Measurements from ENCODE around the gene FANCC. TPM values are rescaled to one million over a fixed set of nuclear protein-coding genes. Genes with fewer than 3 reads are reported as not detected.
A peak's percentile ranks its signal among the peaks of the same experiment; 100 is the strongest.

FANCC gene
- total and polyA plus RNA-seq, 2 of the 13 experiments (the other 11 are each of a cell fraction or from before 2014, with no cell fraction given): 7.4 to 8.6 TPM

- TF ChIP-seq NRL (CRISPR knock-in tag; IDR thresholded peaks at IDR 0.05; ENCODE audit: borderline replicate concordance): peak; percentile 75; the same call in 1 of the 2 replicates
- TF ChIP-seq ZNF546 (CRISPR knock-in tag; conservative IDR thresholded peaks at IDR 0.05): peak; percentile 60; the same call in 1 of the 2 replicates
- TF ChIP-seq GABPB1 (CRISPR knock-in tag; IDR thresholded peaks at IDR 0.05): peak; percentile 93
- TF ChIP-seq NFYB (CRISPR knock-in tag; IDR thresholded peaks at IDR 0.05): peak; percentile 55; the same call in 1 of the 2 replicates
Observed at GRCh38 chr9:95317119-95317892, at the start of gene FANCC (continued).

- FAIRE-seq: no peak
- Histone ChIP-seq H3K4me3 (replicated peaks in 1 of 3; ENCODE audit: insufficient read depth in 1 of 3, low read depth in 2 of 3, low read length in 3 of 3) (no peak overlapping the region), H3K4me1 (ENCODE audit: insufficient read depth, low read length) (no peaks in the 10 kb centered on the region), H3K79me2 (ENCODE audit: insufficient read depth, low read length) (no peaks in the 10 kb centered on the region), H3K4me2 (ENCODE audit: low read depth, low read length) (no peak overlapping the region), H2AFZ (ENCODE audit: low read length) (no peak overlapping the region), H3K27ac (ENCODE audit: extremely low read length, insufficient read depth, low read length) (no peak overlapping the region), H4K20me1 (ENCODE audit: insufficient read depth, low read length) (no peaks in the 10 kb centered on the region), H3K9ac (ENCODE audit: insufficient read depth, low read depth, low read length) (no peak overlapping the region), H3K9me3 (ENCODE audit: low read length) (no peaks in the 10 kb centered on the region), H3K36me3 (replicated peaks in 1 of 2; ENCODE audit: control insufficient read depth in 1 of 2, insufficient read depth in 2 of 2, low read length in 2 of 2) (no peaks in the 10 kb centered on the region), H3K27me3 (ENCODE audit: control insufficient read depth in 1 of 2, insufficient read depth in 2 of 2, low read length in 2 of 2) (0 out of 5 replicates have a peak, but pooled peaks cover 1 to 2% of the 10 kb centered on the region in 2 experiments)
- ChIA-PET POLR2A (no interaction called here), CTCF (ENCODE audit: low intra/inter-chr PET ratio, low total read pairs) (no interaction called here)
- 52% methylated on average over 7 of the region's 8 CpGs for WGBS (ENCODE audit: low lambda C conversion rate)
- no peak for DNase-seq (ENCODE audit: low spot score)
- TF ChIP-seq ZNF331 (CRISPR knock-in tag; IDR thresholded peaks at IDR 0.05) (no peak), ZNF235 (CRISPR knock-in tag; IDR thresholded peaks at IDR 0.05; ENCODE audit: borderline replicate concordance) (no peak), NFRKB (IDR thresholded peaks at IDR 0.05) (no peak), NR2F2 (IDR thresholded peaks at IDR 0.05; ENCODE audit: borderline replicate concordance, low read depth) (no peak), FOXO4 (CRISPR knock-in tag; conservative IDR thresholded peaks at IDR 0.05) (no peak), ZBTB7B (CRISPR knock-in tag; IDR thresholded peaks at IDR 0.05) (no peak), ZNF556 (CRISPR knock-in tag; IDR thresholded peaks at IDR 0.05; ENCODE audit: borderline replicate concordance) (no peak), MEIS2 (CRISPR knock-in tag; IDR thresholded peaks at IDR 0.05) (no peak)
- no TSS peak for BruUV-seq (replicated peaks)
- ATAC-seq: no peak
- intact Hi-C loops (cut with micrococcal nuclease; ENCODE audit: unreplicated experiment): no loop called here
- in situ Hi-C loops (cut with HindIII; ENCODE audit: extremely low pct_ligation_motif_present, low pct_unique_long_range_greater_than_20kb): no loop called here
Observed at GRCh38 chr9:95366731-95367325, 49.3 kb upstream of the FANCC start.
